ENCODE measurements around the gene HSPH1.
A peak's percentile ranks its signal among the peaks of the same experiment; 100 is the strongest.

Gene HSPH1

DNA sequence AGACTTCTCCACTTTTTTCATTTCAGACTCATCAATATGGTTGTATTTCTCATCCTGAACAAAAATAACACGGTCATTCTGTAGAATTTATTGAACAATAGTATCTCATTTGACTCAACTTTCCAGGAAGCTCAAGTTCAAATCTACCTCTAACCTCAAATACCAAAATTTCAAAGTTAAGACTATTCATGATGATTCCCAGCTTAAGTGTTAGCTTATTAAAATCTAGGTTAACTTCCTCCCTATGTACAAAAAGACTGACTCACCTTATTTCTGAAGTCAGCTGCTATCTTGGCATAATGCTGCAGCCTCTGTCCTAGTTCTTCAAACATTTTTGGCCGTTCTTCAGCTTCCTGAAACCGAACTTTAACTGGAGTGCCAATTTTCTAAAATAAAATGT lies 23.2 kb downstream of the HSPH1 start:
- H3K4me3 ChIP-seq (ENCODE audit: low read length): no peak overlapping the region
- no peak for DNase-seq (ENCODE audit: low read depth, low spot score)

GRCh38 chr13:31136724-31137123 lies 25.0 kb downstream of the HSPH1 start:
- no peak for DNase-seq (ENCODE audit: low read depth, low spot score)
- H3K4me3 ChIP-seq (ENCODE audit: low read length): no peak overlapping the region

GRCh38 chr13:31134039-31134711 lies 27.5 kb downstream of the HSPH1 start:
- no peak overlapping the region for H3K4me3 ChIP-seq (ENCODE audit: low read length)
- DNase-seq (ENCODE audit: low read depth, low spot score): peak; percentile 60

- no peak overlapping the region for H3K4me3 ChIP-seq (ENCODE audit: low read length)
- no peak for DNase-seq (ENCODE audit: low read depth, low spot score)
Measured at GRCh38 chr13:31133621-31134020, 28.1 kb downstream of the HSPH1 start.

DNA sequence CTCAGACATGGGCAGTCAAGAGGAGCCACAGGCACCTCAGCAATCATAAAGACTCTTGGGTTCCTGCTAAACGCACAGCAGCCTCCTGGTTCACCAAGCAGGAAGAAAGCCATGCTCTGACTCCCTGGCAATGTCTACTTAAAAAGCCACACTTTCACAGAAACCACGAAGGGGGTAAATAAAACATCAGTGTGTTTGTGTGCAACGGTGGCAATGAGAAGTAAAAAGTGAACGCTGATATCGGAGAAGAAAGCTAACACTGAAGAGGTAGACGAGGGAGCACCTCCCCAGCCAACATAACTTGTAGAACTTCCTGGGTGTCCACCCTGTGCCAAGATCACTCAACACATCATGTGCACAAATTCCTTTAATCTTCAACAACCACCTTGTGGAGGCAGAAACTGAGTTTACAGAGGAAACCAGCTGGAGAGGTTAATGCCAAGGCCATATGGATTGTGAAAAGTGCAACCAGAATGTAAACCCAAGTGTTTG lies 30.2 kb downstream of the HSPH1 start:
- peak; percentile 84 for DNase-seq (ENCODE audit: low read depth, low spot score)
- peak overlapping the region; percentile 5; the same call in 1 of the 2 replicates for H3K4me3 ChIP-seq (ENCODE audit: low read length)

GRCh38 chr13:31129419-31129818 lies 32.3 kb downstream of the HSPH1 start:
- H3K4me3 ChIP-seq (ENCODE audit: low read length): no peak overlapping the region
- no peak for DNase-seq (ENCODE audit: low read depth, low spot score)

DNA sequence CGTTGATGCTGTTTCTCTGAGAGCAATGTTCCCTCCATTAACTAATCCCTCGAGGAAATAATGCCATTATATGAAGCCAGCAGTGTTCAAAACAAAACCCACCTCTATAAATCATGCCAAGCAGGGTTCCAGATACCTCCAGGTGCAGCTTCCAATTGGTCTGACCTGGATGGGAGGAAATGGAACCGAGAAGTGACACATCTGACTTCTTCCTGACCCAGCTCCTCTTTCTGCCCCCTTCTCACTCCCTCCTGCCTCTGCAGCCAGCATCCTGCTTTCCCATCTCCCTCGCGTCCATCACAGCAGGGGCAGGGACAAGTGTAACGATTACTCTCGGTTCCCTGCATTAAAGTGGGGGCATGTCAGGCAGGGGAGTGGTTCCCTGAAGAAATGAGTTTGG lies 37.5 kb downstream of the HSPH1 start:
- DNase-seq (ENCODE audit: low read depth, low spot score): no peak
- no peak overlapping the region for H3K4me3 ChIP-seq (ENCODE audit: low read length)

- no peak overlapping the region for H3K4me3 ChIP-seq (ENCODE audit: low read length)
- no peak for DNase-seq (ENCODE audit: low read depth, low spot score)
Measured at GRCh38 chr13:31122544-31123260, 39.0 kb downstream of the HSPH1 start.

- DNase-seq (ENCODE audit: low read depth, low spot score): no peak
- H3K4me3 ChIP-seq (ENCODE audit: low read length): no peak overlapping the region
Measured at GRCh38 chr13:31122143-31122542, 39.6 kb downstream of the HSPH1 start.

DNA sequence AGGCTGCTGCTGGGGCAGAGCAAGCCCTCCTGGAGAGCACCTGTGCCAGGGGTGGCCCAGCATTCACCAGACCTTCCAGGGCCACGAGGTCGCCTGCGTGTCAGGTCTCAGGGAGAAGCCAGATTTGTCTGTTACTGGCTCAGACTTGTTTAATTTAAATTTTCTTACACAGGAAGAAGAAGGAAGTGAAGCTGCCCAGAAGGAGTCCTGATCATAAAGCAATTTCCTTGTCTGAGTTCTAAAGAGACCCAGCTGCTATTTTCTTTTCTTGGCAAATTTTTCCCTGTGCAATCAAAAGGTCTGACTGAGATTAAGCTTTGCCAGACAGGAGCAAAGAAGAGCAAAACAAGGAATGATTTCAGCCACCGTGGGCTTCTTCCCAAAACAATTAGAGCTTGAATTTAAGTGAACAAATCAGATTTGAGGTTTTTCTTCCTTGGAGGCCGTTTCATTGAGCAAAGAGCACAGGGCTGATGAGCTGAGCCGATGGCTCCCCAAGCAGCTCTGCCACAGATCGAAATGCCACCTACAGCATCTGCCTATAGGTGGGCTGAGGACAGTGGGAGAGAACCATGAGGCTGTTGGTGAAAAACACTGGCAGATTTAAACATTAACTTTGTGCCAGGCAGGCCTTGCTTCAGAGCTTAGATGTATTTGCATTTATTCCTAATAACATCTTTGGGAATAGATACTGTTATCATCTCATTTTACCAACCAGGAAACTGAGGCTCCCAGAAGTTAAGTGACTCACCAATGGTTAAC lies 40.1 kb downstream of the HSPH1 start:
- DNase-seq (ENCODE audit: low read depth, low spot score): no peak
- no peak overlapping the region for H3K4me3 ChIP-seq (ENCODE audit: low read length)

DNA sequence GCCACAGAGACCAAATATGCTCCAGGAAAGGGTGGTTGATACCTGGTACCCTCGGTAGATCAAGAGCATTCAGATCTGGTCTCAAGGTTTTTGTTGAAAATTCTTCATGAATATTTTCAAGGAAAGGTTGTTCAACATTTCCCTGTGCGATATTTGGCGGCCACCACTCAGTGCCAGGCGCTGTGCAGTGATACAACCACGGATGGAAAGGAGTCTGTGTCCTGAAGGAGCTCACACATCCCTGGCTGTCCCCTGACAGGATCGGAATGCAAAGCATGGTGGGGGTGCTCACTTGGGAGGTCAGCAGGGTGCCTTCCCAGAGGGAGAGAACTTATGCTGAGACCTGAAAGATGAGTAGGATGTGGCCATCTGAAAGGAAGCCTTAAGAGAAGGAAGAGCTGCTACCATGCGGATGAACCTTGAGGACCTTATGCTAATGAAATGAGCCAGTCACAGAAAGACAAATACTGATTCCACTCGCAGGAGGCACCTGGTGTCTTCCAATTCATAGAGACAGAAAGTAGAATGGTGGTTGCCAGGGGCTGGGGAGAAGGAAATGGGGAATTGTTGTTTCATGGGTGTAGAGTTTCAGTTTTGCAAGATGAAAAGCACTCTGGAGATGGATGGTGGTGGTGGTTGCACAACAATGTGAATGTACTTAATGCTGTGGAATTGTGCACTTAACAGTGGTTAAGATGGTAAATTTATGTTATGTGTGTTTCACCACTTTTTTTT lies 41.6 kb downstream of the HSPH1 start:
- DNase-seq (ENCODE audit: low read depth, low spot score): peak; percentile 37
- H3K4me3 ChIP-seq (ENCODE audit: low read length): no peak overlapping the region

- DNase-seq (ENCODE audit: low read depth, low spot score): no peak
- H3K4me3 ChIP-seq (ENCODE audit: low read length): no peak overlapping the region
Measured at GRCh38 chr13:31119526-31119925, 42.2 kb downstream of the HSPH1 start.

GRCh38 chr13:31116224-31116623 lies 45.5 kb downstream of the HSPH1 start:
- no peak for DNase-seq (ENCODE audit: low read depth, low spot score)
- H3K4me3 ChIP-seq (ENCODE audit: low read length): no peak overlapping the region

- DNase-seq (ENCODE audit: low read depth, low spot score): no peak
- H3K4me3 ChIP-seq (ENCODE audit: low read length): no peak overlapping the region
Measured at GRCh38 chr13:31115616-31116015, 46.1 kb downstream of the HSPH1 start.

DNA sequence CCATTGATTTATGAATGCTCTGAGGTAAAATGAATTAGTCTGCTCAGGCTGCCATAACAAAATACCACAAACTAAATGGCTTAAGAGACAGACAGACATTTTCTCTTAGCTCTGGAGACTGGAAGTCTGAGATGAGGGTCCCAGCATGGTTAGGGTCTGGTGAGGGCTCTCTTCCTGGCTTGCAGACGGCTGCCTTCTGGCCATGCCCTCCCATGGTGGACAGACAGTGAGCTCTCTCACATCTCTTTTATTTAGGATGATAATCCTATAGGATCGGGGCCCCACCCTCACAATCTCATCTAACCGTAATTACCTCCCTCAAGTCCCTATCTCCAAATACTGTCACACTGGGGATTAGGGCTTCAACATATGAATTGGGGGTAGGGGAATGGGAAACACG lies 47.1 kb downstream of the HSPH1 start:
- DNase-seq (ENCODE audit: low read depth, low spot score): no peak
- H3K4me3 ChIP-seq (ENCODE audit: low read length): no peak overlapping the region

- DNase-seq (ENCODE audit: low read depth, low spot score): no peak
- H3K4me3 ChIP-seq (ENCODE audit: low read length): no peak overlapping the region
Measured at GRCh38 chr13:31111136-31111535, 50.6 kb downstream of the HSPH1 start.

DNA sequence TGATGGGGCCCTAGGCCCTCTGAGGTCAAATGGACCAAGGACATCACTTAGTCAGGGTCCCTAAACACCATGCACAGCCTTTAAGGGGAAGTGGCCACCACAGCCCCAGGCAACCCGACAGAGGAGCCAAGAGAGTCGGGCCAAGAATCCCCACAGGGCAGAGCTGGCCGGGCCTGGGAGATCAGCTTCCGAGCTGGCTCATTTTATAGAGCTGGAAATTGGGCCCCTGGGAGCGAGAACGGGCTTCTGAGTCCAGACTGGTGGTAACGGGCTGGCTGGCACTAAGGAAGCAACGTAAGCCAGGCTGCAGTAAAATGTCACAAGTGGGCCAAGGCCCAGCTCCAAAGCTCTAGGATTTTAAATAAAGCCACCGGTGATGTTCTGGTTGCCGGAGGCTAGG lies 51.1 kb downstream of the HSPH1 start:
- no peak overlapping the region for H3K4me3 ChIP-seq (ENCODE audit: low read length)
- no peak for DNase-seq (ENCODE audit: low read depth, low spot score)

- H3K4me3 ChIP-seq (ENCODE audit: low read length): no peak overlapping the region
- no peak for DNase-seq (ENCODE audit: low read depth, low spot score)
Measured at GRCh38 chr13:31110169-31110568, 51.5 kb downstream of the HSPH1 start.

- DNase-seq (ENCODE audit: low read depth, low spot score): no peak
- no peak overlapping the region for H3K4me3 ChIP-seq (ENCODE audit: low read length)
Measured at GRCh38 chr13:31107109-31107508, 54.6 kb downstream of the HSPH1 start.
